Stimulated activated CD4-positive, alpha-beta T cell treated with anti-CD3 and anti-CD28 coated beads, Interleukin-2, amount 100 ng/mL, for 4 hours (primary cell): ENCODE data around the gene RPGR.

Source experiments
- DNase-seq: peaks from one replicate; pipeline ENCODE4 v3.0.0-alpha.2; 2020; ENCODE audit warnings: low read depth

RPGR gene

GRCh38 chrX:38327775-38328081, 419 bp upstream of the RPGR start:
- DNase-seq = no peak

GRCh38 chrX:38326086-38326485, 1.2 kb downstream of the RPGR start:
- DNase-seq = no peak

GRCh38 chrX:38320819-38321218, 6.5 kb downstream of the RPGR start:
- DNase-seq = no peak

- DNase-seq = no peak
Observed at GRCh38 chrX:38318606-38319005, 8.7 kb downstream of the RPGR start.

- DNase-seq = no peak
Observed at GRCh38 chrX:38318196-38318595, 9.1 kb downstream of the RPGR start.

GRCh38 chrX:38315186-38315585, 12.1 kb downstream of the RPGR start:
- no peak for DNase-seq

GRCh38 chrX:38313190-38313589, 14.1 kb downstream of the RPGR start:
- no peak for DNase-seq

GRCh38 chrX:38312436-38312835, 14.9 kb downstream of the RPGR start:
- no peak for DNase-seq

- no peak for DNase-seq
Observed at GRCh38 chrX:38311743-38312142, 15.6 kb downstream of the RPGR start.

GRCh38 chrX:38305971-38306370, 21.3 kb downstream of the RPGR start:
- DNase-seq = no peak

GRCh38 chrX:38304010-38304409, 23.3 kb downstream of the RPGR start:
- DNase-seq = no peak

- DNase-seq = no peak
Observed at GRCh38 chrX:38293741-38294140, 33.6 kb downstream of the RPGR start.

- DNase-seq = no peak
Observed at GRCh38 chrX:38287674-38288073, 39.6 kb downstream of the RPGR start.

GRCh38 chrX:38285649-38286048, 41.7 kb downstream of the RPGR start:
- no peak for DNase-seq

GRCh38 chrX:38282049-38282448, 45.3 kb downstream of the RPGR start:
- DNase-seq = no peak

GRCh38 chrX:38279188-38279587, 48.1 kb downstream of the RPGR start:
- DNase-seq = no peak

- DNase-seq = no peak
Observed at GRCh38 chrX:38278682-38279081, 48.6 kb downstream of the RPGR start.

GRCh38 chrX:38277802-38278201, 49.5 kb downstream of the RPGR start:
- DNase-seq = no peak

- DNase-seq = no peak
Observed at GRCh38 chrX:38277136-38277535, 50.2 kb downstream of the RPGR start.

- DNase-seq = no peak
Observed at GRCh38 chrX:38276089-38276488, 51.2 kb downstream of the RPGR start.

- DNase-seq = no peak
Observed at GRCh38 chrX:38275615-38276014, 51.7 kb downstream of the RPGR start.

- no peak for DNase-seq
Observed at GRCh38 chrX:38273453-38273852, 53.9 kb downstream of the RPGR start.

GRCh38 chrX:38271154-38271716, 56.1 kb downstream of the RPGR start:
- DNase-seq = no peak

GRCh38 chrX:38268011-38268410, 59.3 kb downstream of the RPGR start:
- DNase-seq = no peak
